ACHN (cell line): ENCODE data around the gene TMEM238L.

Experiments
- DNase-seq: peaks from one replicate; pipeline ENCODE4 v3.0.0-alpha.2; 2015
- in situ Hi-C: cut with HindIII; loops from 2 replicates; pipeline ENCODE4 v1.10.0; 2017; ENCODE audit warnings: low sequenced_read_pairs, low pct_ligation_motif_present, low pct_unique_long_range_greater_than_20kb

Gene TMEM238L

GRCh38 chr17:10807704-10808128 lies 3.8 kb upstream of the TMEM238L start:
- no peak for DNase-seq
- in situ Hi-C loops = no loop called here

GRCh38 chr17:10806545-10807262 lies 2.8 kb upstream of the TMEM238L start:
- in situ Hi-C loops = no loop called here
- no peak for DNase-seq

DNA sequence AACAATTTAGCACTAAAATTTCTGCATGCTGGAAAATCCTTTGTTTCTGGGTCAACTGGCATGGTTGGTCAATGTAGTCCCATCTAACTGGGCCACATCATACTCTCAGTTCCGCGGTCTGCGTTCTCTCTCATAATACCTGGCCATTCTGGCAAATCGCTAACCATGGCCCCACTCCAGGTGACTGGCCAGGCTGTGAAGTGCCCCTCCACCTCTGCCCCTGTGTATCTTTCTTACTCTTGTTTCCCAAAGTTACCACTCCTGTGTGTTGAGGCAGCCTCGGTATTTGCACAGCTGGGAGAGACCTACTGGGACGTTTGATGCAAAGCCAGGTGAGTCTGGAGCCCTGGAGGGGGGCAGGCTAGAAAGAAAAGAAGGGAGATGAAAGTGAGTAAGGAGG lies 2.0 kb upstream of the TMEM238L start:
- in situ Hi-C loops = no loop called here
- DNase-seq = no peak

GRCh38 chr17:10804546-10804945 lies 647 bp upstream of the TMEM238L start:
- DNase-seq = no peak
- in situ Hi-C loops = no loop called here

- in situ Hi-C loops = no loop called here
Observed at GRCh38 chr17:10803350-10803749, 549 bp downstream of the TMEM238L start.

DNA sequence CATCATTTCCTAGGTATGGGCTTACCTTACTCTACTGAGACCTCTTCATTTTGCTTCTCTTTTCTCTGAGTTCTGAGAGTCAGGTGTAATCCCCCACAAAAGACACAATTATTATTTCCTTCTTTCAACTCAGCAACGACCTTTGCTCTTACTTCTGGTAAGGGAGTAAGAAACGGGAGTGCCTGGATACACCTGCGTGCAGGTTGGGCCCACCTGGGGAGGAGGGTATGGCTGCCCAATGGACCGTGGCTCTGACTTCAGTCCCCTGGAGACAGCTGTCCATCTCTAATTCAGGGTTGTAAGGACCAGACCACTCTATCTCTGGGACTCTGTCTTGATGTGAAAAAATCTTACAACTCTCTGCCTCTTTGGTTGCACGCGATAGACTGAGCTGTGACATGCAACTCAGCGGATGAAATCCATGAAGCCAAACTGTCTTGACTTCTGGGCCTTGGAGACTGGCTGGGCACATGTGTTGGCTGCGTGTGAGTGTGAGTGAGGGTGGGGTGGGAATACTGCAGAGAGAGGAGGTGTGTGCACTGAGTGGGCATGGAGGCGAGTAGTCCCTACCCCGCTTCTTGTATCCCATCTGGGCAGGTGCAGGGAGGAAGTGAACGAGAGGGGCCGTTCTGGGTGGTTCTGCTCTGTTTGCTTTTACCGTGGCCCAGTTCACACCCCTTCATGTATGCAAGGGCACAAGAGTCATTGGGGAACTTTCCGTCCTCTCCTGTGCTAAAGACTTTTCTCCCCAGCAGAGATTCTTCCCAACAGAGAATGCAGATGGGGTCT lies 1.2 kb downstream of the TMEM238L start:
- DNase-seq = no peak
- in situ Hi-C loops = no loop called here

More at GRCh38 chr17:10803350-10803749, 549 bp downstream of the TMEM238L start:
- no peak for DNase-seq

- in situ Hi-C loops = no loop called here
- no peak for DNase-seq
Observed at GRCh38 chr17:10799407-10799806, 4.5 kb downstream of the TMEM238L start.

GRCh38 chr17:10798910-10799309 lies 5.0 kb downstream of the TMEM238L start:
- in situ Hi-C loops = no loop called here
- no peak for DNase-seq

- DNase-seq = no peak
- in situ Hi-C loops = no loop called here
Observed at GRCh38 chr17:10798332-10798749, 5.6 kb downstream of the TMEM238L start.

GRCh38 chr17:10797476-10798328 lies 6.2 kb downstream of the TMEM238L start:
- no peak for DNase-seq
- in situ Hi-C loops = no loop called here

DNA sequence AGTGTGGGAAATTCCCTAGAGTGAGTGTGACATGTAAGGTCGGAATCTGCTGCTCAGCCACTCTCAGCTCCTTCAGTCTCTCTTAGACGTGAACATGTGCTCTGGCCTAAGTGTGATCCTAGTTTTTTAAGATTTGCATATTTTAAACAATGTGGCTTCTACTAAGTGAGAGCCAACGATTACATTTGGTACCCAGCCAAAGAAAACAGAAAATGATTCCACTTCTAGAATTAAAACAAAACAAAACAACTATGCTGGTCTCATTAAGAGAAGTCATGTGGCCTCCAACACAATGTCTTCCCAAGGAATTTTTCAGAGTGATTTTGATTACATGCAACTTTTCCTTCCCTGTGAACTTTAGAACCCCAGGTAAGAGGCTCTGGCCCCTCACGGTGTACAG lies 10.1 kb downstream of the TMEM238L start:
- in situ Hi-C loops = no loop called here
- DNase-seq = no peak

DNA sequence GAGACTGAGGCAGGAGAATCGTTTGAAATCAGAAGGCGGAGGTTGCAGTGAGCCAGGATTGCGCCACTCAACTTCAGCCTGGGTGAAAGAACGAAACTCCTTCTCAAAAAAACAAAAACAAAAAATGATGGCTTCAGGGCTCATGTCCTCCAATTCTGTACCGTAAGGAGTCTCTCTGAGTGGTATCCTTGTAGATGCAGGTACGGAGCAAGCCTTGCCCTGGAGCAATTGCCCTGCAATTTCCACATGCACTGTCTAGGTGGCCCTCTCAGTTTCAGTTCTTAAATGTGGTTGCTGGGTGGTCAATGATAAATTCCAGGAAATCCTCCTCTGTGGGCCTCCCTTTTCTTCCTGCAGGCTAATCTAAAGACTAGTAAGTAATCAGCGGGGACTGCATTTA lies 10.6 kb downstream of the TMEM238L start:
- no peak for DNase-seq
- in situ Hi-C loops = no loop called here

DNA sequence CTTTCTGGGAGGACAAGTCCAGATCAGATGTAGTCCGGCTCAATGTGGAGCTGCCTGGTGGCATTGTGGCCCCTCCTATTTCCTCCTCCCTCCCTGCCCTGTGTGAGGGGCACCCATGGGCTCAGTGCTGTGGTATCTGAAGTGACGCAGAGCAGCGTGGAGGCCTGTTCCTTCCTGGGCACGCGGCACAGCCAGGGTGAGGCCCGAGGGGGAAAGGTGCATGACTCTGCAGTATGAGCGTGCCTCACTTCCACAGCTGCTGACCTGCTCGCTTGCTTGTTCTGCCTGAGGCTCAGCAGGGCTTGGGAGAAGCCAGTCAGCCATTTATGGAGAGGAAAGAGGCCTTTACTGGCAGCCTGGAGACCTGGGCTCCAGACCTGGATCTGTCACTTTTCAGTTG lies 11.7 kb downstream of the TMEM238L start:
- no peak for DNase-seq
- in situ Hi-C loops = no loop called here

- DNase-seq = no peak
- in situ Hi-C loops = no loop called here
Observed at GRCh38 chr17:10790491-10791401, 13.2 kb downstream of the TMEM238L start.

GRCh38 chr17:10789694-10790271 lies 14.1 kb downstream of the TMEM238L start:
- no peak for DNase-seq
- in situ Hi-C loops = no loop called here

GRCh38 chr17:10787306-10788045 lies 16.4 kb downstream of the TMEM238L start:
- in situ Hi-C loops = no loop called here
- no peak for DNase-seq

- no peak for DNase-seq
- in situ Hi-C loops = no loop called here
Observed at GRCh38 chr17:10785295-10785694, 18.6 kb downstream of the TMEM238L start.
